OCI-LY7 (cell line): ENCODE data around the gene TMEM242. TPM values are rescaled to one million over a fixed set of nuclear protein-coding genes. Genes with fewer than 3 reads are reported as not detected.

Source experiments
- BruUV-seq: library from RNA; stranded (reverse); fragments of 400-500 nt; replicated peaks from 2 replicates; lab custom pipeline; 2021; lab: Mats Ljungman, UMichigan
- CTCF ChIA-PET: fragments of 300-600 bp; sonication (Branson Sonifier 250); formaldehyde crosslinking; loops from one replicate; lab custom pipeline; 2022; ENCODE audit warnings: antibody characterized with exemption; ENCODE audit not compliant: unreplicated experiment; lab: Charles Lee
- POLR2A ChIA-PET: fragments of 300-600 bp; sonication (Branson Sonifier 250); formaldehyde crosslinking; loops from one replicate; lab custom pipeline; 2022; ENCODE audit warnings: antibody characterized with exemption; lab: Charles Lee
- DNase-seq: peaks from one replicate; pipeline ENCODE4 v3.0.0-alpha.2; 2015; ENCODE audit warnings: low spot score
- H2AFZ ChIP-seq: fragments of 200-600 bp; sonication (generic), shearing (Covaris generic); 2 replicates; pipeline ENCODE4 v1.6.1; 2014; ENCODE audit warnings: mild to moderate bottlenecking, antibody characterized with exemption, low read length, moderate library complexity
- H3K27ac ChIP-seq: fragments of 200-600 bp; sonication (generic); 2 replicates; pipeline ENCODE4 v1.5.1; 2014; ENCODE audit warnings: mixed run types, low read depth, mild to moderate bottlenecking, moderate library complexity, low read length, inconsistent platforms; ENCODE audit not compliant: poor library complexity, severe bottlenecking
- H3K36me3 ChIP-seq: fragments of 200-600 bp; sonication (generic); 2 replicates; pipeline ENCODE4 v1.6.1; 2014; ENCODE audit warnings: mild to moderate bottlenecking, antibody characterized with exemption, low read length, moderate library complexity, mixed read lengths; ENCODE audit not compliant: insufficient read depth
- H3K4me1 ChIP-seq: fragments of 200-600 bp; sonication (generic); 2 replicates; pipeline ENCODE4 v1.5.1; 2014; ENCODE audit warnings: mild to moderate bottlenecking, low read length; ENCODE audit not compliant: insufficient read depth, poor library complexity, severe bottlenecking
- H3K4me2 ChIP-seq: fragments of 200-600 bp; sonication (generic); 2 replicates; pipeline ENCODE4 v1.6.1; 2014; ENCODE audit warnings: mild to moderate bottlenecking, low read length
- H3K4me3 ChIP-seq: fragments of 200-600 bp; sonication (generic); 2 replicates; pipeline ENCODE4 v1.5.1; 2014; ENCODE audit warnings: mild to moderate bottlenecking, low read depth, low read length; ENCODE audit not compliant: poor library complexity, severe bottlenecking
- H3K79me2 ChIP-seq: fragments of 200-600 bp; sonication (generic); 2 replicates; pipeline ENCODE4 v1.6.1; 2016; ENCODE audit warnings: low read depth, mild to moderate bottlenecking, low read length, moderate library complexity, mixed read lengths; ENCODE audit not compliant: insufficient read depth
- H3K9me2 ChIP-seq: fragments of 200-600 bp; sonication (generic); 2 replicates; pipeline ENCODE4 v1.6.1; 2016; ENCODE audit warnings: mild to moderate bottlenecking, low read length, mixed read lengths; ENCODE audit not compliant: insufficient read depth
- H3K9me3 ChIP-seq: fragments of 200-600 bp; sonication (generic); 2 replicates; pipeline ENCODE4 v1.6.1; 2014; ENCODE audit warnings: mild to moderate bottlenecking, mixed run types, low read length, mixed read lengths
- H4K20me1 ChIP-seq: fragments of 200-600 bp; sonication (generic); 2 replicates; pipeline ENCODE4 v1.6.1; 2014; ENCODE audit warnings: mild to moderate bottlenecking, antibody characterized with exemption, low read length, moderate library complexity, mixed read lengths; ENCODE audit not compliant: insufficient read depth
- EZH2phosphoT487 ChIP-seq: fragments of 200-600 bp; sonication (generic); IDR thresholded peaks from 2 replicates; pipeline ENCODE4 v1.6.1; 2018; ENCODE audit warnings: low read depth, borderline replicate concordance, mild to moderate bottlenecking, mixed run types, antibody characterized with exemption, low read length, moderate library complexity, mixed read lengths
- intact Hi-C: fragments of 100-400 bp; cut with micrococcal nuclease; formaldehyde crosslinking; loops from one replicate; pipeline ENCODE4 v1.10.0; 2022; ENCODE audit not compliant: unreplicated experiment
- total RNA-seq, 2 experiments: library from RNA; depleted of rRNA in 1 of 2; stranded (reverse); fragments of >200 nt in 1 of 2; shearing (Covaris generic) in 1 of 2; gene quantifications; 2 replicates each; pipeline ENCODE4 v1.2.3, GENCODE V29; 2014 to 2022
- TF ChIP-seq, protein P1 (sequence below): fragments of 200-600 bp; sonication (generic); conservative IDR thresholded peaks from 2 replicates; pipeline ENCODE4 v1.5.1; 2014; ENCODE audit warnings: mild to moderate bottlenecking, antibody characterized with exemption, low read length, moderate library complexity, mixed read lengths

The TMEM242 gene
- total RNA-seq, 2 experiments from 2014 or later: 4.5 to 9.2 TPM

DNA sequence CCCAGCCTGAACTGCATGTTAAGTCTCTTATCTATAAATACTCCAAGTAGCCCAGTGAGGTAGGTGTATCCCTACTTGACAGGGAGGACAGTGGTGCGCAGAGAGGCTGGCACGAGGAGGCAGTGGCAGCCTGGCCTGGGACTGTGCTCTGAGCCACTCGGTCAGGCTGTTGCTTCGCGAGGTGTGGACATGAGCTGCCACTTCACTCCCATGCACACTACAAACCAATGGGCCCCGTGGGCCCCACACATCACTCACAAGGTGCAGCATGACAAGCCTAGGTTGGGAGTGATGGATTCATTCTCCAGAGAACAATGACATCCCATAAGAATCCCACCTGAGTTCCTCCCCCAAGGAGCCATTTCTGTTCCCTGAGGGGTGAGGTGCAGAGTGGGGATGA is 54.9 kb downstream of the TMEM242 start:
- no TSS peak for BruUV-seq
- CTCF ChIA-PET: no interaction called here
- intact Hi-C loops: no loop called here
- POLR2A ChIA-PET: interaction anchor here (0.6 kb wide), 1 partner anchor 492 kb away, joined by 4 read pairs; no protein-coding TSS in a partner anchor
- Histone ChIP-seq H3K36me3 (no peaks in the 10 kb centered on the region), H4K20me1 (no peaks in the 10 kb centered on the region), H3K9me3 (no peaks in the 10 kb centered on the region), H3K4me2 (no peak overlapping the region), H3K27ac (no peak overlapping the region), H2AFZ (no peak overlapping the region), H3K4me3 (no peak overlapping the region), H3K4me1 (peaks cover 7% of the 10 kb centered on the region), H3K9me2 (no peaks in the 10 kb centered on the region), H3K79me2 (no peaks in the 10 kb centered on the region)
- DNase-seq: no peak
- TF ChIP-seq EZH2phosphoT487: no peak
- TF ChIP-seq, protein P1, sequence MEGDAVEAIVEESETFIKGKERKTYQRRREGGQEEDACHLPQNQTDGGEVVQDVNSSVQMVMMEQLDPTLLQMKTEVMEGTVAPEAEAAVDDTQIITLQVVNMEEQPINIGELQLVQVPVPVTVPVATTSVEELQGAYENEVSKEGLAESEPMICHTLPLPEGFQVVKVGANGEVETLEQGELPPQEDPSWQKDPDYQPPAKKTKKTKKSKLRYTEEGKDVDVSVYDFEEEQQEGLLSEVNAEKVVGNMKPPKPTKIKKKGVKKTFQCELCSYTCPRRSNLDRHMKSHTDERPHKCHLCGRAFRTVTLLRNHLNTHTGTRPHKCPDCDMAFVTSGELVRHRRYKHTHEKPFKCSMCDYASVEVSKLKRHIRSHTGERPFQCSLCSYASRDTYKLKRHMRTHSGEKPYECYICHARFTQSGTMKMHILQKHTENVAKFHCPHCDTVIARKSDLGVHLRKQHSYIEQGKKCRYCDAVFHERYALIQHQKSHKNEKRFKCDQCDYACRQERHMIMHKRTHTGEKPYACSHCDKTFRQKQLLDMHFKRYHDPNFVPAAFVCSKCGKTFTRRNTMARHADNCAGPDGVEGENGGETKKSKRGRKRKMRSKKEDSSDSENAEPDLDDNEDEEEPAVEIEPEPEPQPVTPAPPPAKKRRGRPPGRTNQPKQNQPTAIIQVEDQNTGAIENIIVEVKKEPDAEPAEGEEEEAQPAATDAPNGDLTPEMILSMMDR: no peak

DNA sequence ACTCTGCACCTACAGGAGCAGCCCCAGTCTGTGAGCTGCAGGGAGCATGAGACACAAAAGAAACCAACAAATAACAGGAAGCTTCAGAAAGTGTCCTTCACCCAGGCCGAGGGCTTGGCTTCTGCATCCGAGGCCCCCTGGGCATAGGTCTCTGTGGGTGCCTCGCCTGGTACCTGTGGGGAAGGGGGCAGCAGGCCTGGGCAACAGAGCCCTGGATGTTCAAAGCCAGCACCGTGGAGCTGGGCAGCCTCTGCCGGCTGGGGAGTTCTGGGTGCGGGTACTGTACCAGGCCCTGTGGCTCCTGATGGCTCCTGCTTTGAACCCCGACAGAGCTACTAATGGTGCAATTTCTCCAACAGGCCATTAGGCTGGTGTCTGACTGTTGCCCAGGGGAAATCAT is 55.7 kb downstream of the TMEM242 start:
- Histone ChIP-seq H3K27ac (no peak overlapping the region), H3K9me3 (no peaks in the 10 kb centered on the region), H3K4me3 (no peak overlapping the region), H3K79me2 (no peaks in the 10 kb centered on the region), H3K9me2 (no peaks in the 10 kb centered on the region), H2AFZ (no peak overlapping the region), H4K20me1 (no peaks in the 10 kb centered on the region), H3K36me3 (no peaks in the 10 kb centered on the region), H3K4me2 (no peak overlapping the region), H3K4me1 (no peaks in the 10 kb centered on the region)
- BruUV-seq: no TSS peak
- TF ChIP-seq EZH2phosphoT487: no peak
- TF ChIP-seq, protein P1: no peak
- intact Hi-C loops: no loop called here
- no peak for DNase-seq
- CTCF ChIA-PET: no interaction called here
- POLR2A ChIA-PET: interaction anchor here (1.0 kb wide), 1 partner anchor 15 kb away, joined by 3 read pairs; no protein-coding TSS in a partner anchor

DNA sequence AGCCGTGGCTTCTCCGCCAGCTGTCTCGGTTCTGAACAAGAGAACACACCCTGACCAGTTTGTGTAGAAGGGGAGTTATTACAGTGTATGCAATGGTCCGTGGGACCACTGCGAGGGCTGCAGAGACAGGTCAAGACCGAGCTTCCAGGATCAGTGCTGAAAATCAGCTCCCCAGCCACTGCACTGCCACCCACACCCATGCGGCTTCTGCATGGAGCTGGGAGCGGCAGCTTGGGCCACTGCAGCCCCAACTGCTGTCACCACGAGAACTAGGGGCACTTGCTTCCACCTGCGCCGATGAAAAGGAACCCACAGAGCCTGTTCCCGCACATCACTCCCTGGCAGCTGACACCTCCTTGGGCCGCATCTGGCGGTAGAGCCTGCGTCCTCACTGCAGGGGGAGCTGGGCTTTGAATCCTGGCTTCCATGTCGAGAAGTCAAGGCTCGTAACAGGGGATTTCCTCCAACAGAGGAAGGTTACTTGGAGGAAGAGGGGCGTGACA is 56.2 kb downstream of the TMEM242 start:
- H3K27ac ChIP-seq: no peak overlapping the region
- no peak overlapping the region for H3K4me2 ChIP-seq
- no TSS peak for BruUV-seq
- ChIA-PET CTCF (no interaction called here), POLR2A (interaction anchor here (1.0 kb wide), 1 partner anchor 14 kb away, joined by 3 read pairs; no protein-coding TSS in a partner anchor)
- no peak for DNase-seq
- no peak for TF ChIP-seq EZH2phosphoT487
- TF ChIP-seq, protein P1: no peak
- intact Hi-C loops: no loop called here
- no peaks in the 10 kb centered on the region for H3K9me3 ChIP-seq
- H3K4me1 ChIP-seq: no peaks in the 10 kb centered on the region
- H3K9me2 ChIP-seq: no peaks in the 10 kb centered on the region
- no peak overlapping the region for H3K4me3 ChIP-seq
- H3K79me2 ChIP-seq: no peaks in the 10 kb centered on the region
- H2AFZ ChIP-seq: no peak overlapping the region
- H3K36me3 ChIP-seq: no peaks in the 10 kb centered on the region
- H4K20me1 ChIP-seq: no peaks in the 10 kb centered on the region
